GM12892 (cell line): ENCODE results near the gene VAV2.

ENCODE experiments used
- POLR2A ChIP-seq: IDR thresholded peaks from 2 replicates; pipeline ENCODE4 v1.6.1; 2011; ENCODE audit warnings: low read depth, low read length, control low read depth
- POLR2AphosphoS5 ChIP-seq: IDR thresholded peaks from 2 replicates; pipeline ENCODE4 v1.6.1; 2011; ENCODE audit warnings: low read depth, low read length, control low read depth

DNA sequence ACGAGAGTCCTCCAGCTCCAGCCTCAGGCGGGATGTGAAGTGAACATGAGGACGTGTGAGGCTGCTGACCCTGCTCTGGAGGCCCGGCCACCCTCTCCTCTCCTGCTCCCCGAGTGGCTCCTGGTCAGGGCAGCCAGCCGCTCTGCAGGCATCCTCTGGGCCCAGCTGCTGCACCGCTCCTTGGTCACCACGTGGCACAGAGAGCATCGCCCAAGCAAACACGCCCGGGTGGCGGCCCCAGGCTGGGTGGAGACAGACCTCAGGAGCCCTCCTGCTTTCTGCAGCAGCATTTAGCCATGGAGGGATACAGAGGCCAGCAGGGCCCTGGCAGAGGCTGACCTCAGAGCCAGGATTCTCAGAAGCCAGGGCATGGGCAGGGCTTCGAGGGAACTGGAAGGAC is 184.3 kb downstream of the VAV2 start:
- TF ChIP-seq POLR2AphosphoS5: no peak
- TF ChIP-seq POLR2A: no peak
